HEK293 (cell line): ENCODE measurements around the gene KLK2.

Experiments used
- CTCF ChIA-PET: fragments of 350-600 bp; formaldehyde crosslinking; extraction: SDS; loops from one replicate; lab custom pipeline; 2021; ENCODE audit warnings: antibody characterized with exemption; lab: Yijun Ruan, JAX
- POLR2A ChIA-PET: fragments of 300-600 bp; formaldehyde crosslinking; extraction: SDS; loops from one replicate; lab custom pipeline; 2020; ENCODE audit warnings: antibody characterized with exemption, inconsistent platforms; lab: Yijun Ruan, JAX
- H3K27ac ChIP-seq: fragments of 200-500 bp; sonication (Bioruptor generic); 2 replicates; pipeline ENCODE4 v1.5.1; 2014; ENCODE audit warnings: low read depth, low read length, control low read depth, inconsistent platforms; ENCODE audit errors: extremely low read depth
- H3K36me3 ChIP-seq, 2 experiments: fragments of 200-500 bp in 1 of 2; sonication (Bioruptor generic) in 1 of 2; 1 replicate in 1 of 2; 2 replicates in 1 of 2; pipeline ENCODE4 v1.5.1; 2014 to 2017; ENCODE audit warnings: inconsistent platforms in 2 of 2, low read length in 2 of 2; ENCODE audit not compliant: control insufficient read depth in 2 of 2, insufficient read depth in 1 of 2
- H3K4me1 ChIP-seq: fragments of 200-500 bp; sonication (Bioruptor generic); 2 replicates; pipeline ENCODE4 v1.5.1; 2014; ENCODE audit warnings: mild to moderate bottlenecking, low read length, inconsistent platforms; ENCODE audit not compliant: control insufficient read depth, insufficient read depth
- H3K4me3 ChIP-seq: 2 replicates; pipeline ENCODE4 v1.5.1; 2011; ENCODE audit warnings: low read depth, mild to moderate bottlenecking, control low read depth, low read length, moderate library complexity
- H3K9me3 ChIP-seq: fragments of 200-500 bp; sonication (Bioruptor generic); 2 replicates; pipeline ENCODE4 v1.5.1; 2014; ENCODE audit warnings: low read depth, low read length, inconsistent platforms; ENCODE audit not compliant: control insufficient read depth, insufficient read depth
- CTCF ChIP-seq: fragments of 450-650 bp; formaldehyde crosslinking; IDR thresholded peaks from 2 replicates; pipeline ENCODE4 v1.5.1; 2016; ENCODE audit warnings: missing biosample characterization, missing genetic modification characterization
- HOXC10 ChIP-seq: sonication (generic); formaldehyde crosslinking; IDR thresholded peaks from 2 replicates; pipeline ENCODE4 v1.8.1; 2023; ENCODE audit warnings: mild to moderate bottlenecking, missing genetic modification reagents
- SCRT1 ChIP-seq: fragments of 450-650 bp; formaldehyde crosslinking; IDR thresholded peaks from 2 replicates; pipeline ENCODE4 v1.5.1; 2016; ENCODE audit warnings: missing biosample characterization, missing genetic modification characterization, borderline replicate concordance
- SCRT2 ChIP-seq: fragments of 450-650 bp; formaldehyde crosslinking; IDR thresholded peaks from 2 replicates; pipeline ENCODE4 v1.5.1; 2016; ENCODE audit warnings: missing biosample characterization, missing genetic modification characterization
- YY1 ChIP-seq: fragments of 450-650 bp; formaldehyde crosslinking; IDR thresholded peaks from 2 replicates; pipeline ENCODE4 v1.5.1; 2018; ENCODE audit warnings: missing biosample characterization, missing genetic modification characterization
- ZBTB10 ChIP-seq: fragments of 450-650 bp; formaldehyde crosslinking; IDR thresholded peaks from 2 replicates; pipeline ENCODE4 v1.5.1; 2016; ENCODE audit warnings: missing biosample characterization, missing genetic modification characterization
- ZBTB49 ChIP-seq: fragments of 450-650 bp; formaldehyde crosslinking; IDR thresholded peaks from 2 replicates; pipeline ENCODE4 v1.5.1; 2016; ENCODE audit warnings: missing biosample characterization, missing genetic modification characterization, low read depth
- ZNF19 ChIP-seq: fragments of 450-650 bp; formaldehyde crosslinking; IDR thresholded peaks from 2 replicates; pipeline ENCODE4; 2016; ENCODE audit warnings: missing biosample characterization, missing genetic modification characterization, low read depth
- ZNF324 ChIP-seq: fragments of 450-650 bp; formaldehyde crosslinking; IDR thresholded peaks from 2 replicates; pipeline ENCODE4 v1.5.1; 2016; ENCODE audit warnings: missing biosample characterization, missing genetic modification characterization
- ZNF426 ChIP-seq: fragments of 450-650 bp; formaldehyde crosslinking; IDR thresholded peaks from 2 replicates; pipeline ENCODE4 v1.5.1; 2017; ENCODE audit warnings: missing biosample characterization, missing genetic modification characterization, mild to moderate bottlenecking, inconsistent platforms, moderate library complexity
- ZNF585B ChIP-seq: fragments of 450-650 bp; formaldehyde crosslinking; IDR thresholded peaks from 2 replicates; pipeline ENCODE4 v1.5.1; 2016; ENCODE audit warnings: missing biosample characterization, missing genetic modification characterization
- ZNF600 ChIP-seq: fragments of 450-650 bp; formaldehyde crosslinking; IDR thresholded peaks from 2 replicates; pipeline ENCODE4 v1.5.1; 2016; ENCODE audit warnings: missing biosample characterization, missing genetic modification characterization
- ZNF692 ChIP-seq: fragments of 450-650 bp; formaldehyde crosslinking; IDR thresholded peaks from 2 replicates; pipeline ENCODE4 v1.5.1; 2016; ENCODE audit warnings: missing biosample characterization, missing genetic modification characterization
- ZSCAN4 ChIP-seq: fragments of 450-650 bp; formaldehyde crosslinking; IDR thresholded peaks from 2 replicates; pipeline ENCODE4 v1.5.1; 2017; ENCODE audit warnings: missing biosample characterization, missing genetic modification characterization

KLK2 gene

GRCh38 chr19:50844296-50844935 is 28.8 kb upstream of the KLK2 start (continued):
- TF ChIP-seq HOXC10 (CRISPR knock-in tag) (no peak), CTCF (tag by site-specific recombination) (no peak), YY1 (no peak), ZBTB10 (no peak; the same call in 1 of the 2 replicates), ZNF324 (no peak), SCRT2 (tag by site-specific recombination) (peak; percentile 84), ZNF19 (tag by site-specific recombination) (no peak), SCRT1 (peak; percentile 78), ZBTB49 (tag by site-specific recombination) (no peak), ZNF426 (no peak), ZNF692 (tag by site-specific recombination) (no peak), ZNF600 (tag by site-specific recombination) (no peak)

GRCh38 chr19:50850738-50851137 is 22.5 kb upstream of the KLK2 start:
- TF ChIP-seq ZSCAN4 (tag by site-specific recombination), result no peak
- no peak for TF ChIP-seq ZNF585B (tag by site-specific recombination)
- TF ChIP-seq, all 188 proteins: peak for 0
- CTCF ChIA-PET, result no interaction called here
- Histone ChIP-seq H3K9me3 (no peaks in the 10 kb centered on the region), H3K36me3 (no peaks in the 10 kb centered on the region), H3K4me1 (no peaks in the 10 kb centered on the region), H3K27ac (no peak overlapping the region), H3K4me3 (no peak overlapping the region)
- POLR2A ChIA-PET, result no interaction called here
